GM21423 (cell line): ENCODE results near the gene MYO5B.
"Not testable (repeated sequence)": the region's sequence is repeated elsewhere in the genome, so short reads cannot be mapped to it uniquely, and the experiment has no call there.

Experiments
- ATAC-seq: cut with Tn5 transposase; IDR thresholded peaks from one replicate; pipeline ENCODE4 v1.9.1; 2021; ENCODE audit warnings: mild to moderate bottlenecking, moderate library complexity; ENCODE audit not compliant: unreplicated experiment

The MYO5B gene

GRCh38 chr18:50107468-50107977 is 87.4 kb downstream of the MYO5B start:
- no peak for ATAC-seq

- ATAC-seq, result no peak
These were observed 89.9 kb downstream of the MYO5B start for GRCh38 chr18:50105027-50105426.

- no peak for ATAC-seq
These were observed 90.5 kb downstream of the MYO5B start for GRCh38 chr18:50104421-50104820.

GRCh38 chr18:50099725-50100407 is 95.1 kb downstream of the MYO5B start:
- ATAC-seq, result peak; percentile 73

- ATAC-seq, result no peak
These were observed 97.2 kb downstream of the MYO5B start for GRCh38 chr18:50097702-50098101.

- no peak for ATAC-seq
These were observed 98.0 kb downstream of the MYO5B start for GRCh38 chr18:50096766-50097435.

GRCh38 chr18:50094786-50095185 is 100.2 kb downstream of the MYO5B start:
- not testable (repeated sequence) for ATAC-seq

GRCh38 chr18:50094221-50094773 is 100.7 kb downstream of the MYO5B start:
- ATAC-seq, result no peak

- no peak for ATAC-seq
These were observed 101.4 kb downstream of the MYO5B start for GRCh38 chr18:50093366-50094064.

- ATAC-seq, result no peak
These were observed 102.6 kb downstream of the MYO5B start for GRCh38 chr18:50092245-50092805.

GRCh38 chr18:50091509-50092244 is 103.3 kb downstream of the MYO5B start:
- ATAC-seq, result no peak

GRCh38 chr18:50090370-50091312 is 104.3 kb downstream of the MYO5B start:
- no peak for ATAC-seq

- ATAC-seq, result no peak
These were observed 105.2 kb downstream of the MYO5B start for GRCh38 chr18:50089702-50090101.

GRCh38 chr18:50083708-50084107 is 111.2 kb downstream of the MYO5B start:
- ATAC-seq, result no peak

GRCh38 chr18:50080932-50081560 is 113.9 kb downstream of the MYO5B start:
- no peak for ATAC-seq

GRCh38 chr18:50080316-50080715 is 114.6 kb downstream of the MYO5B start:
- ATAC-seq, result no peak

GRCh38 chr18:50079571-50080295 is 115.2 kb downstream of the MYO5B start:
- no peak for ATAC-seq

GRCh38 chr18:50076277-50076676 is 118.7 kb downstream of the MYO5B start:
- ATAC-seq, result no peak
